B cell (primary cell): ENCODE data around the gene LRP5. TPM values are rescaled to one million over a fixed set of nuclear protein-coding genes. Genes with fewer than 3 reads are reported as not detected.

Experiments
- ATAC-seq: fragments of 200-7000 bp; cut with Tn5 transposase; one replicate; pipeline ENCODE4 v1.10.0; 2021; ENCODE audit warnings: low read depth, mild to moderate bottlenecking, moderate number of reproducible peaks, moderate library complexity
- CTCF ChIA-PET: fragments of 350-600 bp; sonication (Branson Sonifier 250); formaldehyde crosslinking; loops from one replicate; lab custom pipeline; 2021; ENCODE audit warnings: antibody characterized with exemption, inconsistent platforms; lab: Charles Lee
- POLR2A ChIA-PET: fragments of 350-600 bp; sonication (Branson Sonifier 250); formaldehyde crosslinking; loops from one replicate; lab custom pipeline; 2021; ENCODE audit warnings: antibody characterized with exemption; lab: Charles Lee
- DNase-seq: peaks from one replicate; pipeline ENCODE4 v3.0.0; 2013
- H2AFZ ChIP-seq: 2 replicates; pipeline ENCODE4 v1.6.1; 2012; ENCODE audit warnings: mild to moderate bottlenecking, low read depth, low read length; ENCODE audit not compliant: insufficient read depth, poor library complexity, severe bottlenecking
- H3K27ac ChIP-seq, 2 donors: 1 replicate in 1 of 2; 2 replicates in 1 of 2; pipeline ENCODE4 v1.5.1; 2012 to 2013; ENCODE audit warnings: low read length in 2 of 2, mild to moderate bottlenecking in 2 of 2, moderate library complexity in 1 of 2
- H3K27me3 ChIP-seq, 4 experiments: fragments of 200-600 bp in 1 of 4; sonication (generic) in 1 of 4; replicated peaks in 1 of 4; 1 replicate in 2 of 4; 2 replicates in 2 of 4; pipeline versions ENCODE4 v1.6.1 to v1.7.0; 2013 to 2016; ENCODE audit warnings: low read length in 3 of 4, mild to moderate bottlenecking in 2 of 4, mixed read lengths in 1 of 4, moderate library complexity in 1 of 4; ENCODE audit not compliant: insufficient read depth in 4 of 4, control insufficient read depth in 3 of 4; ENCODE audit errors: control extremely low read depth in 1 of 4
- H3K36me3 ChIP-seq, 2 experiments: replicated peaks in 1 of 2; 1 replicate in 1 of 2; 2 replicates in 1 of 2; pipeline versions ENCODE4 v1.6.1 to v1.7.1; 2013; ENCODE audit warnings: low read length in 1 of 2; ENCODE audit not compliant: insufficient read depth in 2 of 2, control insufficient read depth in 1 of 2; ENCODE audit errors: control extremely low read depth in 1 of 2, extremely low read depth in 1 of 2
- H3K4me1 ChIP-seq, 2 donors: fragments of 200-600 bp in 1 of 2; sonication (generic) in 1 of 2; 1 replicate in 1 of 2; 2 replicates in 1 of 2; pipeline versions ENCODE4 v1.5.1 to v1.6.1; 2013 to 2017; ENCODE audit warnings: low read length in 2 of 2; ENCODE audit not compliant: control insufficient read depth in 2 of 2, insufficient read depth in 2 of 2
- H3K4me2 ChIP-seq: replicated peaks from 2 replicates; pipeline ENCODE3; 2012; ENCODE audit warnings: mild to moderate bottlenecking, low read depth, low read length; ENCODE audit not compliant: poor library complexity, severe bottlenecking
- H3K4me3 ChIP-seq, 5 experiments: fragments of 200-600 bp in 1 of 5; sonication (generic) in 1 of 5; 1 replicate in 3 of 5; 2 replicates in 2 of 5; pipeline versions ENCODE4 v1.5.1 to v1.7.0; 2011 to 2016; ENCODE audit warnings: low read length in 4 of 5, mild to moderate bottlenecking in 4 of 5, low read depth in 2 of 5, control low read depth in 1 of 5, moderate library complexity in 1 of 5; ENCODE audit not compliant: insufficient read depth in 1 of 5; ENCODE audit errors: control extremely low read depth in 1 of 5, extremely low read depth in 1 of 5
- H3K79me2 ChIP-seq: fragments of 200-600 bp; sonication (generic); one replicate; pipeline ENCODE4 v1.6.0; 2016; ENCODE audit warnings: low read length; ENCODE audit not compliant: control insufficient read depth, insufficient read depth
- H3K9ac ChIP-seq: fragments of 200-600 bp; sonication (generic); 2 replicates; pipeline ENCODE4 v1.6.1; 2017; ENCODE audit warnings: mild to moderate bottlenecking, low read length, moderate library complexity
- H3K9me3 ChIP-seq, 3 donors: one replicate each; pipeline versions ENCODE4 v1.6.1 to v1.7.1; 2013; ENCODE audit warnings: low read length in 2 of 3; ENCODE audit not compliant: control insufficient read depth in 2 of 3, insufficient read depth in 1 of 3; ENCODE audit errors: control extremely low read depth in 1 of 3
- H4K20me1 ChIP-seq: 2 replicates; pipeline ENCODE4 v1.6.0; 2012; ENCODE audit warnings: mild to moderate bottlenecking, low read length; ENCODE audit not compliant: insufficient read depth, control insufficient read depth, poor library complexity, severe bottlenecking
- H3K27ac Mint-ChIP-seq: one replicate; pipeline ENCODE4 v1.8.0; 2021; ENCODE audit warnings: mixed read lengths
- H3K27me3 Mint-ChIP-seq: one replicate; pipeline ENCODE4 v1.8.0; 2021; ENCODE audit warnings: mixed read lengths
- H3K4me1 Mint-ChIP-seq: one replicate; pipeline ENCODE4 v1.8.0; 2021; ENCODE audit warnings: mixed read lengths
- H3K4me3 Mint-ChIP-seq: one replicate; pipeline ENCODE4 v1.8.0; 2021; ENCODE audit warnings: mixed read lengths
- H3K9me3 Mint-ChIP-seq: one replicate; pipeline ENCODE4 v1.8.0; 2022; ENCODE audit warnings: mixed read lengths; ENCODE audit not compliant: insufficient read depth
- CTCF ChIP-seq: fragments of 200-600 bp; IDR thresholded peaks from one replicate; pipeline ENCODE4 v1.8.0; 2022; ENCODE audit warnings: antibody characterized with exemption, mild to moderate bottlenecking
- EZH2 ChIP-seq: IDR thresholded peaks from 2 replicates; pipeline ENCODE4 v1.6.1; 2012; ENCODE audit warnings: borderline replicate concordance, low read depth, mild to moderate bottlenecking, moderate library complexity, low read length; ENCODE audit not compliant: insufficient read depth, poor library complexity, severe bottlenecking
- WGBS: methylation state at CpG from one replicate; pipeline ENCODE4 v1.1.5; 2013; ENCODE audit warnings: missing lambda C conversion rate; ENCODE audit not compliant: insufficient coverage; 5-methylcytosine and 5-hydroxymethylcytosine counted together
- intact Hi-C: fragments of 100-400 bp; cut with micrococcal nuclease; formaldehyde crosslinking; loops from one replicate; pipeline ENCODE4 v1.10.0; 2022
- polyA plus RNA-seq: library from polyadenylated mRNA; depleted of rRNA; stranded (reverse); fragments of >200 nt; gene quantifications from 2 replicates; pipeline ENCODE4 v1.2.3, GENCODE V29; 2012
- total RNA-seq, 2 donors: library from RNA; stranded (reverse); fragments of 120-200 nt in 1 of 2; gene quantifications; 1 replicate in 1 of 2; 2 replicates in 1 of 2; pipeline versions ENCODE4 v1.2.3 to v1.2.4, GENCODE V29; 2013 to 2022

LRP5 gene
- total and polyA plus RNA-seq, 2 donors (not counting 1 experiment from before 2014, with no cell fraction given) = 2.4 to 13.9 TPM

GRCh38 chr11:68365943-68366435, 53.6 kb downstream of the LRP5 start:
- Histone ChIP-seq H4K20me1 (no peaks in the 10 kb centered on the region), H3K4me1 (peaks cover 20 to 23% of the 10 kb centered on the region in 2 donors), H3K79me2 (no peaks in the 10 kb centered on the region), H3K27ac (no peak overlapping the region), H3K36me3 (no peaks in the 10 kb centered on the region), H3K4me2 (no peak overlapping the region), H3K27me3 (no peaks in the 10 kb centered on the region), H3K9ac (no peak overlapping the region), H3K9me3 (no peaks in the 10 kb centered on the region), H2AFZ (no peak overlapping the region), H3K4me3 (no peak overlapping the region)
- H3K4me1 Mint-ChIP-seq = peaks cover 35% of the 10 kb centered on the region
- ChIA-PET CTCF (no interaction called here), POLR2A (no interaction called here)
- H3K27me3 Mint-ChIP-seq = no peaks in the 10 kb centered on the region
- no peak overlapping the region for H3K27ac Mint-ChIP-seq
- no peaks in the 10 kb centered on the region for H3K9me3 Mint-ChIP-seq
- no peak for ATAC-seq
- DNase-seq = no peak
- intact Hi-C loops = no loop called here
- 91% methylated on average over 17 of the region's 19 CpGs for WGBS
- H3K4me3 Mint-ChIP-seq = no peak overlapping the region
- no peak for TF ChIP-seq EZH2
- no peak for TF ChIP-seq CTCF

- DNase-seq = no peak
- H3K27ac ChIP-seq = no peak overlapping the region
- ATAC-seq = no peak
Measured at GRCh38 chr11:68367252-68367651, 54.9 kb downstream of the LRP5 start.

More at GRCh38 chr11:68367252-68367651, 54.9 kb downstream of the LRP5 start:
- H3K27ac Mint-ChIP-seq = peak overlapping the region; percentile 76
- Histone ChIP-seq H3K27me3 (no peaks in the 10 kb centered on the region), H3K4me1 (peaks cover 32 to 35% of the 10 kb centered on the region in 2 donors), H3K4me2 (no peak overlapping the region), H3K36me3 (no peaks in the 10 kb centered on the region), H3K9ac (no peak overlapping the region), H3K4me3 (no peak overlapping the region), H3K79me2 (no peaks in the 10 kb centered on the region), H4K20me1 (no peaks in the 10 kb centered on the region), H2AFZ (no peak overlapping the region), H3K9me3 (no peaks in the 10 kb centered on the region)
- TF ChIP-seq CTCF (no peak), EZH2 (no peak)
- intact Hi-C loops = no loop called here
- no peaks in the 10 kb centered on the region for H3K9me3 Mint-ChIP-seq
- CTCF ChIA-PET = interaction anchor here (0.9 to 1.1 kb wide), 2 partner anchors 27 to 110 kb away, joined by 3 read pairs; no protein-coding TSS in a partner anchor
- POLR2A ChIA-PET = no interaction called here
- 100% methylated on average over 6 of the region's 6 CpGs for WGBS
- no peaks in the 10 kb centered on the region for H3K27me3 Mint-ChIP-seq
- peaks cover 47% of the 10 kb centered on the region for H3K4me1 Mint-ChIP-seq
- H3K4me3 Mint-ChIP-seq = no peak overlapping the region
